PC-9 (cell line): ENCODE measurements around the gene PMAIP1. TPM values are rescaled to one million over a fixed set of nuclear protein-coding genes. Genes with fewer than 3 reads are reported as not detected.

Source experiments
- BruUV-seq: library from RNA; stranded (reverse); fragments of 400-500 nt; replicated peaks from 2 replicates; lab custom pipeline; 2021; lab: Mats Ljungman, UMichigan
- CTCF ChIA-PET: fragments of 300-600 bp; sonication (Branson Sonifier 250); formaldehyde crosslinking; loops from one replicate; lab custom pipeline; 2022; ENCODE audit warnings: antibody characterized with exemption; lab: Charles Lee
- POLR2A ChIA-PET: fragments of 300-600 bp; sonication (Branson Sonifier 250); formaldehyde crosslinking; loops from one replicate; lab custom pipeline; 2022; ENCODE audit warnings: antibody characterized with exemption; ENCODE audit not compliant: unreplicated experiment; lab: Charles Lee
- DNase-seq, 2 experiments: peaks; one replicate each; pipeline versions ENCODE4 v3.0.0 to v3.0.0-alpha.2; 2015 to 2022; ENCODE audit warnings: mixed read lengths in 1 of 2
- H2AFZ ChIP-seq: fragments of 200-600 bp; sonication (generic); 2 replicates; pipeline ENCODE4 v1.8.1; 2017; ENCODE audit warnings: antibody characterized with exemption
- H3F3A ChIP-seq: fragments of 200-600 bp; sonication (generic); 2 replicates; pipeline ENCODE4 v1.8.1; 2017; ENCODE audit warnings: antibody characterized with exemption, mild to moderate bottlenecking, low read depth; ENCODE audit not compliant: insufficient read depth
- H3K27ac ChIP-seq: fragments of 200-600 bp; sonication (generic); 2 replicates; pipeline ENCODE4 v1.6.1; 2016; ENCODE audit warnings: mixed run types
- H3K27me3 ChIP-seq: fragments of 200-600 bp; sonication (generic); 2 replicates; pipeline ENCODE4 v1.6.1; 2016; ENCODE audit warnings: low read depth, mixed run types; ENCODE audit not compliant: insufficient read depth
- H3K36me3 ChIP-seq: fragments of 200-600 bp; sonication (generic); 2 replicates; pipeline ENCODE4 v1.6.1; 2016; ENCODE audit warnings: low read depth, mixed run types
- H3K4me1 ChIP-seq: fragments of 200-600 bp; sonication (generic); replicated peaks from 2 replicates; pipeline ENCODE4 v1.6.1; 2016; ENCODE audit warnings: mixed run types; ENCODE audit not compliant: insufficient read depth
- H3K4me2 ChIP-seq: fragments of 200-600 bp; sonication (generic); 2 replicates; pipeline ENCODE4 v1.6.1; 2017; ENCODE audit warnings: mixed run types
- H3K4me3 ChIP-seq: fragments of 200-600 bp; sonication (generic); 2 replicates; pipeline ENCODE4 v1.6.1; 2016; ENCODE audit warnings: mixed run types
- H3K79me2 ChIP-seq: fragments of 200-600 bp; sonication (generic); 2 replicates; pipeline ENCODE4 v1.6.1; 2017; ENCODE audit warnings: low read depth, mixed run types
- H3K9me2 ChIP-seq: fragments of 200-600 bp; sonication (generic); 2 replicates; pipeline ENCODE4 v1.8.1; 2017; ENCODE audit warnings: mild to moderate bottlenecking; ENCODE audit not compliant: insufficient read depth
- H3K9me3 ChIP-seq: fragments of 200-600 bp; sonication (generic); 2 replicates; pipeline ENCODE4 v1.8.1; 2016; ENCODE audit warnings: low read depth; ENCODE audit not compliant: insufficient read depth
- H4K20me1 ChIP-seq: fragments of 200-600 bp; sonication (generic); 2 replicates; pipeline ENCODE4 v1.8.1; 2017; ENCODE audit not compliant: insufficient read depth
- CTCF ChIP-seq: fragments of 200-600 bp; sonication (generic); conservative IDR thresholded peaks from 2 replicates; pipeline ENCODE4 v1.6.1; 2017; ENCODE audit warnings: mixed run types, antibody characterized with exemption, mild to moderate bottlenecking, moderate library complexity
- EZH2 ChIP-seq: fragments of 200-600 bp; sonication (generic); IDR thresholded peaks from 2 replicates; pipeline ENCODE4 v1.8.0; 2017; ENCODE audit warnings: antibody characterized with exemption, low read depth
- intact Hi-C: fragments of 100-400 bp; cut with micrococcal nuclease; formaldehyde crosslinking; loops from one replicate; pipeline ENCODE4 v1.10.0; 2022; ENCODE audit not compliant: unreplicated experiment
- total RNA-seq: library from RNA; stranded (reverse); gene quantifications from 2 replicates; pipeline ENCODE4 v1.2.3, GENCODE V29; 2021

The PMAIP1 gene
- total RNA-seq, 1 experiment from 2014 or later, result 16.5 TPM

- TF ChIP-seq CTCF (no peak), EZH2 (no peak)
- Histone ChIP-seq H3K36me3 (no peaks in the 10 kb centered on the region), H3K9me2 (no peaks in the 10 kb centered on the region), H3K4me2 (peak overlapping the region; percentile 24), H3K4me1 (peaks cover 54% of the 10 kb centered on the region), H3K27ac (peak overlapping the region; percentile 91), H2AFZ (no peak overlapping the region), H3K79me2 (no peaks in the 10 kb centered on the region), H3K4me3 (no peak overlapping the region), H3K9me3 (no peaks in the 10 kb centered on the region), H3K27me3 (no peaks in the 10 kb centered on the region), H3F3A (peaks cover 41% of the 10 kb centered on the region), H4K20me1 (no peaks in the 10 kb centered on the region)
- intact Hi-C loops, result no loop called here
- ChIA-PET CTCF (no interaction called here), POLR2A (no interaction called here)
- DNase-seq, result peak in 1 of 2 experiments; percentile 77
- BruUV-seq, result no TSS peak
Measured at GRCh38 chr18:59951591-59951990, 51.8 kb downstream of the PMAIP1 start.

DNA sequence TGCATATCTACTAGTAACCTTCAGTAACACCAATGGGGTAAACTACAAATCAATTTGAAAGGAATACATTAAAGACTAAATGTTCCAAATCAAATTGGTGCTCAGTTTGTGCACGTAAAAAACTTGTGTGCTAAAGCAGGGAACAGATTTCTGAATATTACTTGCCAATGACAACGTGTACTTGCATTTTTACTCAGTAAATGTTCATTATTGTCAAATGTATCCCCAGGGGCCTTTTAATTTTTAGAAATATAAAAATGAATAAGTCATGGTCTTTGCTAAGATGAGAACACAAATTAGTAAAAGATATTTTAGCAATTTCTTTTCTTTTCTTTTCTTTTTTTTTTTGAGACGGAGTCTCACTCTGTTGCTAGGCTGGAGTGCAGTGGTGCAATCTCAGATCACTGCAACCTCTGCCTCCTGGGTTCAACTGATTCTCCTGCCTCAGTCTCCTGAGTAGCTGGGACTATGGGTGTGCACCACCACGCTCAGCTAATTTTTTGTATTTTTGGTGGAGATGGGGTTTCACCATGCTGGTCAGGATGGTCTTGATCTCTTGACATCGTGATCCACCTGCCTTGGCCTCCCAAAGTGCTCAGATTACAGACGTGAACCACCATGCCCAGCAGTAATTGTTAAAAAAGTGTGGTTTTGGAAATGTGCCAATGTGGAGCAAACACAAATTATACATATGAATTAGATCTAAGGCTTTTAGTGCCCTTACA lies 52.6 kb downstream of the PMAIP1 start:
- Histone ChIP-seq H3K4me3 (no peak overlapping the region), H3K9me2 (no peaks in the 10 kb centered on the region), H4K20me1 (no peaks in the 10 kb centered on the region), H3K36me3 (no peaks in the 10 kb centered on the region), H3F3A (peaks cover 45% of the 10 kb centered on the region), H3K4me2 (peak overlapping the region; percentile 24), H3K27ac (peak overlapping the region; percentile 91), H3K9me3 (no peaks in the 10 kb centered on the region), H3K79me2 (no peaks in the 10 kb centered on the region), H2AFZ (no peak overlapping the region), H3K27me3 (no peaks in the 10 kb centered on the region), H3K4me1 (peaks cover 58% of the 10 kb centered on the region)
- DNase-seq, result no peak
- intact Hi-C loops, result loop anchor here (1.0 to 2.0 kb wide), 4 partner anchors 29 to 50 kb away; no protein-coding TSS in a partner anchor
- TF ChIP-seq CTCF (no peak), EZH2 (no peak)
- POLR2A ChIA-PET, result interaction anchor here (0.6 to 1.2 kb wide), 5 partner anchors 34 to 1766 kb away, joined by 3 to 8 read pairs (median 7); partner anchors contain the start of gene PMAIP1
- no TSS peak for BruUV-seq
- CTCF ChIA-PET, result interaction anchor here (0.9 kb wide), 1 partner anchor 29 kb away, joined by 4 read pairs; no protein-coding TSS in a partner anchor

Other genes starting within 250 kb of the PMAIP1 start
- gene CCBE1, start 202.6 kb upstream of the PMAIP1 start, total RNA-seq, result 3.1 and 5.8 TPM in 2 replicates